GM06990 (cell line): ENCODE data around the gene MAGI2.

ENCODE experiments used
- DNase-seq: peaks from one replicate; pipeline ENCODE4 v3.0.0-alpha.2; 2011; ENCODE audit not compliant: insufficient read length; ENCODE audit errors: extremely low read depth
- H3K27me3 ChIP-seq: replicated peaks from 2 replicates; pipeline ENCODE4 v1.6.0; 2011; ENCODE audit warnings: low read length; ENCODE audit not compliant: control insufficient read depth, insufficient read depth
- H3K36me3 ChIP-seq: 2 replicates; pipeline ENCODE4 v1.5.1; 2011; ENCODE audit warnings: low read length; ENCODE audit not compliant: control insufficient read depth, insufficient read depth
- H3K4me3 ChIP-seq: replicated peaks from 2 replicates; pipeline ENCODE4 v1.5.1; 2011; ENCODE audit warnings: low read depth, mild to moderate bottlenecking, control low read depth, low read length
- CTCF ChIP-seq: IDR thresholded peaks from 2 replicates; pipeline ENCODE4 v1.5.1; 2011; ENCODE audit warnings: low read length, control low read depth, mild to moderate bottlenecking, inconsistent platforms; ENCODE audit not compliant: insufficient read depth, poor library complexity, severe bottlenecking

MAGI2 gene

GRCh38 chr7:78402096-78402495 is 1051.4 kb downstream of the MAGI2 start:
- DNase-seq, result no peak
- no peak for TF ChIP-seq CTCF

DNA sequence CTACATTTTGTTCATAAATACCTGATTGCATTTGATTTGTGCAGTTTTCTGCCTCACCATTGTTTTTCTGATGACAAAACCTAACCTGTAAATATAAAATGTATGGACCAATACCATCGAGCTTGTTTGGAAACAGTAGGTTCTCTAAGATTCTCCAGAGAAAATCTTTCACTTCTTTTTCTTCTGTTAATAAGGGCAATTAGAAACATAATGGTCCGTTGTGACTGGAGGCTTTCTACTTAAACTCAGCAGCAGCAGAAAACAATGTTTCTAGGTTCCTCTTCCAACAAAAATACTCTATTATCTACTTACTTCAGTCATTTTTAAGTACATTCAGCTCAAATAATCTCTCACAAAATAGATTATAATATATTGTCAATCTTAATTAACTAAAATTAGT is 1053.4 kb downstream of the MAGI2 start:
- Histone ChIP-seq H3K36me3 (no peaks in the 10 kb centered on the region), H3K4me3 (no peak overlapping the region), H3K27me3 (no peaks in the 10 kb centered on the region)
- DNase-seq, result no peak
- no peak for TF ChIP-seq CTCF

More at GRCh38 chr7:78402096-78402495, 1051.4 kb downstream of the MAGI2 start:
- Histone ChIP-seq H3K4me3 (no peak overlapping the region), H3K36me3 (no peaks in the 10 kb centered on the region), H3K27me3 (no peaks in the 10 kb centered on the region)

DNA sequence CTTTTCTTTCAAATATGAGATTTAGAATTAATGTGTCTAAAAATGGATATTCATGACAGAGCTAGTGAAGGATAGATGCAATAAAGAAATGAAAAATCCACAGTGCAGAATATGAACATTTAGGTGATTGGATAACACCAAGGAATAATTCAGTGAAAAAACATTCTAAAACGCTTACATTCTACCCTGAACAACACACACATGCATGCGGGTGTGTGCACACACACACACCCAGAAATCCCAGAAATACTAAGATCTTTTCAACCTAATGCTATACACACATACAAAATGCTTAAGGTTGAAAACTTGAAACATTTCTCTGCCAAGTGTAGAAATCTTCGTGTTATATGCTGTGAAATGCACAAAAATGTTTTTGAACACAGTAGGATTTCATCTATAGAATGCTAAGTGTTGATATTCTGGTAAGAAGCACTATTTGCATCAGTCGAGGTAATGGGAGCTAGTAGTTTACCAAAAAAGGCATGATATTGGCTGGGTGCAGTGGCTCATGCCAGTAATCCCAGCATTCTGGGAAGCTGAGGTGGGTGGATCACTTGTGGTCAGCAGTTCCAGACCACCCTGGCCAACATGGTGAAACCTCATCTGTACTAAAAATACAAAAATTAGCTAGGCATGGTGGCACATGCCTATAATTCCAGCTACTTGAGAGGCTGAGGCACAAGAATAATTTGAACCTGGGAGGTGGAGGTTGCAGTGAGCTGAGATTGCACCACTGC is 1054.3 kb downstream of the MAGI2 start:
- Histone ChIP-seq H3K36me3 (no peaks in the 10 kb centered on the region), H3K27me3 (no peaks in the 10 kb centered on the region), H3K4me3 (no peak overlapping the region)
- DNase-seq, result no peak
- no peak for TF ChIP-seq CTCF

GRCh38 chr7:78398576-78398975 is 1054.9 kb downstream of the MAGI2 start:
- DNase-seq, result no peak
- TF ChIP-seq CTCF, result no peak
- Histone ChIP-seq H3K36me3 (no peaks in the 10 kb centered on the region), H3K27me3 (no peaks in the 10 kb centered on the region), H3K4me3 (no peak overlapping the region)

DNA sequence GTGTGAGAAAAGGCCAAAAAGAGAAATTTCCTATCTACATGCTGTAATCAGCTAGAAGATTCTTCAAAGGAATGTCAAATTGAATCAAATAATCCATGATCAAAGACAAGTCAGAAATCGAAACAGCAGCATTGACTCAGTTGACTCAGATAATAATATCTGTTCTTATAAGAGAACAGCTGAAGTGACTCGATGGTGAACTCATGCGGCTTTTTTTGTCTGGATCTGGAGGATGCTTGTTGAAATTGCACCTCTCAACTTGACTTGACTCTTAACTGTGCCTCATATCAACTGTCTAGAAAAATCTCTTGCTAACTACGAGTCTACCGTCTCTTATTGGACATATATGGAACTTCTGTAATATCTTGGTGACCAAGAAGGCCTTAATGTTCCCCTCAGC is 1055.4 kb downstream of the MAGI2 start:
- no peak for DNase-seq

More for the DNA sequence above, 1055.4 kb downstream of the MAGI2 start:
- Histone ChIP-seq H3K4me3 (no peak overlapping the region), H3K27me3 (no peaks in the 10 kb centered on the region), H3K36me3 (no peaks in the 10 kb centered on the region)
- TF ChIP-seq CTCF, result no peak
